ENCODE measurements around the gene LIPK. TPM values are rescaled to one million over a fixed set of nuclear protein-coding genes. Genes with fewer than 3 reads are reported as not detected.

LIPK gene, protein sequence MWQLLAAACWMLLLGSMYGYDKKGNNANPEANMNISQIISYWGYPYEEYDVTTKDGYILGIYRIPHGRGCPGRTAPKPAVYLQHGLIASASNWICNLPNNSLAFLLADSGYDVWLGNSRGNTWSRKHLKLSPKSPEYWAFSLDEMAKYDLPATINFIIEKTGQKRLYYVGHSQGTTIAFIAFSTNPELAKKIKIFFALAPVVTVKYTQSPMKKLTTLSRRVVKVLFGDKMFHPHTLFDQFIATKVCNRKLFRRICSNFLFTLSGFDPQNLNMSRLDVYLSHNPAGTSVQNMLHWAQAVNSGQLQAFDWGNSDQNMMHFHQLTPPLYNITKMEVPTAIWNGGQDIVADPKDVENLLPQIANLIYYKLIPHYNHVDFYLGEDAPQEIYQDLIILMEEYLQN
- total RNA-seq (not detected in 2 replicates), polyA plus RNA-seq (not detected in 2 replicates)

DNA sequence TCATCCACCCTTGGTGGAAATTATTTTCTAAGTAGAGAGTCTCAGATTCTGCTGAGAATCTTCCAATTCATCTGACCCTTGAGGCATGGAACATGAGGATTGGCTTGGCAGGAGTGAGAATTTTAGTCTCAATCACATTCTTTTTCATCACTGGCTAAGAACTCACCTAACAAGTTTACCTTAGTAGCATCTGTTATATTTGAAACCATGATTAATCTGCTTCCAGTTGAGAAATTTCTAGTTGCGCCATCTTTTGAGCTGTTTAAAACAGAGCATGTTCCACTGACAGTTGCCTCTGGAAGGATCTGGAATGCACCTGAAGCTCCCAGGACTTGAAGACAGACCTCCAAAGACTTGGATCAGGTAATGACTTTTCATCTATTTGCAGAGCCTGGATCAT, at the start of gene LIPK:
TSS of gene LIPK (plus strand) at position 292 of the 400 bp plus-strand sequence. CDS start 18,295 bp downstream, outside the sequence.
- Histone ChIP-seq H3K9me2 (replicated peaks; ENCODE audit: insufficient read depth) (no peaks in the 10 kb centered on the region), H3K4me1 (ENCODE audit: insufficient read depth) (peaks cover 5% of the 10 kb centered on the region), H3K27ac (no peak within 1 kb of the TSS), H4K20me1 (ENCODE audit: insufficient read depth, poor library complexity, severe bottlenecking) (no peaks in the 10 kb centered on the region), H3K4me2 (no peak within 1 kb of the TSS), H3K27me3 (no peaks in the 10 kb centered on the region), H3K36me3 (replicated peaks; ENCODE audit: insufficient read depth, low read depth) (no peaks in the 10 kb centered on the region), H3K79me2 (no peaks in the 10 kb centered on the region), H3K9me3 (ENCODE audit: low read depth) (no peaks in the 10 kb centered on the region), H2AFZ (no peak within 1 kb of the TSS), H3K4me3 (no peak within 1 kb of the TSS)
- TF ChIP-seq EZH2 (IDR thresholded peaks at IDR 0.05; ENCODE audit: borderline replicate concordance) (no peak), EZH2phosphoT487 (IDR thresholded peaks at IDR 0.05; ENCODE audit: low read depth, severe bottlenecking, unreplicated experiment) (no peak)
- TF ChIP-seq, protein P1, sequence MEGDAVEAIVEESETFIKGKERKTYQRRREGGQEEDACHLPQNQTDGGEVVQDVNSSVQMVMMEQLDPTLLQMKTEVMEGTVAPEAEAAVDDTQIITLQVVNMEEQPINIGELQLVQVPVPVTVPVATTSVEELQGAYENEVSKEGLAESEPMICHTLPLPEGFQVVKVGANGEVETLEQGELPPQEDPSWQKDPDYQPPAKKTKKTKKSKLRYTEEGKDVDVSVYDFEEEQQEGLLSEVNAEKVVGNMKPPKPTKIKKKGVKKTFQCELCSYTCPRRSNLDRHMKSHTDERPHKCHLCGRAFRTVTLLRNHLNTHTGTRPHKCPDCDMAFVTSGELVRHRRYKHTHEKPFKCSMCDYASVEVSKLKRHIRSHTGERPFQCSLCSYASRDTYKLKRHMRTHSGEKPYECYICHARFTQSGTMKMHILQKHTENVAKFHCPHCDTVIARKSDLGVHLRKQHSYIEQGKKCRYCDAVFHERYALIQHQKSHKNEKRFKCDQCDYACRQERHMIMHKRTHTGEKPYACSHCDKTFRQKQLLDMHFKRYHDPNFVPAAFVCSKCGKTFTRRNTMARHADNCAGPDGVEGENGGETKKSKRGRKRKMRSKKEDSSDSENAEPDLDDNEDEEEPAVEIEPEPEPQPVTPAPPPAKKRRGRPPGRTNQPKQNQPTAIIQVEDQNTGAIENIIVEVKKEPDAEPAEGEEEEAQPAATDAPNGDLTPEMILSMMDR (IDR thresholded peaks at IDR 0.05; ENCODE audit: poor library complexity), result no peak
- 88% methylated on average over 1 of the region's 1 CpG for WGBS (ENCODE audit: low lambda C conversion rate, missing lambda C conversion rate)
- no peak for DNase-seq (ENCODE audit: low spot score)

DNA sequence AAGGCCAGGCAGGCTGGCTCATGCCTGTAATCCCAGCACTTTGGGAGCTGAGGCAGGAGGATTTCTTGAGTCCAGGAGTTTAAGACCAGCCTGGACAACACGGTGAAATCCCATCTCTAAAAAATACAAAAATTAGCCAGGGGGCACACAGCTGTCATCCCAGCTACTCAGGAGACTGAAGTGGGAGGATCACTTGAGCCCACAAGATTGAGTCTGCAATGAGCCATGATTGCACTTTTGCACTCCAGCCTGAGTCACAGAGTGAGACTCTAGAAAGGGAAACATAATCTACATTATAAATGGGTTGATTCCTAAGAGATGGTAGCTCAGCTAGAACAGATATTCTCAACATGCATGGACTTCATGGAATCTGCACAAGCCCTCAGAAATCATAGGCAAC, 48.1 kb upstream of the LIPK start:
- Histone ChIP-seq H3K27me3 (no peaks in the 10 kb centered on the region), H3K4me1 (ENCODE audit: insufficient read depth) (no peaks in the 10 kb centered on the region), H3K4me3 (no peak overlapping the region), H3K79me2 (no peaks in the 10 kb centered on the region), H3K27ac (no peak overlapping the region), H4K20me1 (ENCODE audit: insufficient read depth, poor library complexity, severe bottlenecking) (no peaks in the 10 kb centered on the region), H3K36me3 (replicated peaks; ENCODE audit: insufficient read depth, low read depth) (no peaks in the 10 kb centered on the region), H3K9me3 (ENCODE audit: low read depth) (no peaks in the 10 kb centered on the region), H2AFZ (no peak overlapping the region), H3K9me2 (replicated peaks; ENCODE audit: insufficient read depth) (no peaks in the 10 kb centered on the region), H3K4me2 (no peak overlapping the region)
- 53% methylated on average over 1 of the region's 1 CpG for WGBS (ENCODE audit: low lambda C conversion rate, missing lambda C conversion rate)
- no peak for DNase-seq (ENCODE audit: low spot score)
- no peak for TF ChIP-seq EZH2 (IDR thresholded peaks at IDR 0.05; ENCODE audit: borderline replicate concordance)
- TF ChIP-seq, protein P1 (IDR thresholded peaks at IDR 0.05; ENCODE audit: poor library complexity), result no peak
- no peak for TF ChIP-seq EZH2phosphoT487 (IDR thresholded peaks at IDR 0.05; ENCODE audit: low read depth, severe bottlenecking, unreplicated experiment)

DNA sequence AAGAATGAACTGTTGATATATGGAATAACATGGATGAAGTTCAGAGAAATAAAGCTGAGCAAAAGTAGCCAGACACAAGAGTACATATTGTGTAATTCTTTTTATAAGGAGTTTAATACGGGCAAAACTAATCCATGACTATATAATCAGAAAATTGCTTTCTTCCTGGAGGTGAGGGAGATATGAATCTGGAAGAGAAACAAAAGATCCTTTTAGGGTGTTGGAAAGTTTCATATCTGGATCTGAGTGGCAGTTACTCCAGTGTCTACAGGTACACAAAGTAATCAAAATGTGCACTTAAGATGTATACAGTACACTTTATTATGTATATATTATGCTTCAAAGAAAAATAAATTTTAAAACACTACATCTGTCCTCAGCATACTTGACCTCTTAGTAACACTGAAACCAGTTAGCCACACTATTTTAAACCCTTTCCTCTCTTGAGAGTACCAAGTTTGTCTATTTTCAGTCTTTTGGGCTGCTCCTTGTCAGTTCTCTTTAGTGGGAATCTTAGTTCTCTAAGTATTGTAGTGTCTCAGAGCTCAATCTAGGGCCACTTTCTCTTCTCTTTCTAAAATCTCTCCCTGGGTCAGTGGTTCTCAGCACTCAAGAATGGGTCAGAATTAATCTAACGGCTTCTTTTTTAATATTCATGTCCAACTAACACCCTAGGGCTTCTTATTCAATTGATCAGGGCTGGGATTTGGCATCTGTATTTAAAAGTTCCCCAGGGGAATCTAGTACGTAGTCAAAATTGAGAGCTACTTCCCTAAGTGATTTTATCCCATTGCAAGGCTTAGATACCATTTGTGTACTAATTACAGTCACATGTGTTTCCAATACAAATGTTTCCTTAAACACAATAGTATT, 46.1 kb upstream of the LIPK start:
- H3K4me3 ChIP-seq, result no peak overlapping the region
- H3K79me2 ChIP-seq, result no peaks in the 10 kb centered on the region
- no peak for TF ChIP-seq EZH2 (IDR thresholded peaks at IDR 0.05; ENCODE audit: borderline replicate concordance)
- TF ChIP-seq, protein P1 (IDR thresholded peaks at IDR 0.05; ENCODE audit: poor library complexity), result no peak
- TF ChIP-seq EZH2phosphoT487 (IDR thresholded peaks at IDR 0.05; ENCODE audit: low read depth, severe bottlenecking, unreplicated experiment), result no peak
- no peak overlapping the region for H2AFZ ChIP-seq
- no peaks in the 10 kb centered on the region for H3K9me2 ChIP-seq (replicated peaks; ENCODE audit: insufficient read depth)
- 62% methylated on average over 3 of the region's 3 CpGs for WGBS (ENCODE audit: low lambda C conversion rate, missing lambda C conversion rate)
- H4K20me1 ChIP-seq (ENCODE audit: insufficient read depth, poor library complexity, severe bottlenecking), result no peaks in the 10 kb centered on the region
- no peak for DNase-seq (ENCODE audit: low spot score)
- no peaks in the 10 kb centered on the region for H3K27me3 ChIP-seq
- no peaks in the 10 kb centered on the region for H3K4me1 ChIP-seq (ENCODE audit: insufficient read depth)
- H3K27ac ChIP-seq, result no peak overlapping the region
- no peaks in the 10 kb centered on the region for H3K9me3 ChIP-seq (ENCODE audit: low read depth)
- no peak overlapping the region for H3K4me2 ChIP-seq
- H3K36me3 ChIP-seq (replicated peaks; ENCODE audit: insufficient read depth, low read depth), result no peaks in the 10 kb centered on the region
